ENCODE results near the gene SPR. TPM values are rescaled to one million over a fixed set of nuclear protein-coding genes. Genes with fewer than 3 reads are reported as not detected.

The SPR gene
- total RNA-seq, 3 donors from 2014 or later (not counting 1 experiment from before 2014, with no cell fraction given): 0.16 to 1.7 (median 0.34) TPM

- DNase-seq (peak in 1 of 2 donors; percentile 56), ATAC-seq (peak; percentile 42 to 69 (median 67))
- H3K9me3 ChIP-seq (ENCODE audit: control insufficient read depth, insufficient read depth, low read length): no peaks in the 10 kb centered on the region
- no peak for TF ChIP-seq CTCF (IDR thresholded peaks at IDR 0.05)
- Mint-ChIP-seq H3K9me3 (no peaks in the 10 kb centered on the region), H3K27me3 (ENCODE audit: low read depth in 2 of 2) (peaks cover 31 to 37% of the 10 kb centered on the region in 2 donors), H3K4me1 (peaks cover 0 to 5% of the 10 kb centered on the region in 2 donors), H3K4me3 (no peak overlapping the region), H3K36me3 (no peaks in the 10 kb centered on the region), H3K27ac (no peak overlapping the region)
- WGBS (ENCODE audit: insufficient coverage): 41% methylated on average over 15 of the region's 15 CpGs
- peaks cover 3% of the 10 kb centered on the region for H3K27me3 ChIP-seq (ENCODE audit: control insufficient read depth, insufficient read depth, low read length)
- no peak overlapping the region for H3K27ac ChIP-seq (ENCODE audit: low read length)
- H3K4me3 ChIP-seq (ENCODE audit: low read length): no peak overlapping the region
- intact Hi-C loops (cut with micrococcal nuclease): loop anchor here (1.0 kb wide), 1 partner anchor 284 kb away; no protein-coding TSS in a partner anchor
- H3K4me1 ChIP-seq (ENCODE audit: control insufficient read depth, insufficient read depth, low read length): no peaks in the 10 kb centered on the region
- H3K36me3 ChIP-seq (ENCODE audit: control insufficient read depth, insufficient read depth, low read length): no peaks in the 10 kb centered on the region
Measured at GRCh38 chr2:72893594-72894319, 6.5 kb downstream of the SPR start.

- peaks cover 31 to 40% of the 10 kb centered on the region in 2 donors for H3K27me3 Mint-ChIP-seq (ENCODE audit: low read depth in 2 of 2)
- intact Hi-C loops (cut with micrococcal nuclease): no loop called here
- H3K4me3 Mint-ChIP-seq: no peak overlapping the region
Measured at GRCh38 chr2:72894514-72894913, 7.3 kb downstream of the SPR start.

DNA sequence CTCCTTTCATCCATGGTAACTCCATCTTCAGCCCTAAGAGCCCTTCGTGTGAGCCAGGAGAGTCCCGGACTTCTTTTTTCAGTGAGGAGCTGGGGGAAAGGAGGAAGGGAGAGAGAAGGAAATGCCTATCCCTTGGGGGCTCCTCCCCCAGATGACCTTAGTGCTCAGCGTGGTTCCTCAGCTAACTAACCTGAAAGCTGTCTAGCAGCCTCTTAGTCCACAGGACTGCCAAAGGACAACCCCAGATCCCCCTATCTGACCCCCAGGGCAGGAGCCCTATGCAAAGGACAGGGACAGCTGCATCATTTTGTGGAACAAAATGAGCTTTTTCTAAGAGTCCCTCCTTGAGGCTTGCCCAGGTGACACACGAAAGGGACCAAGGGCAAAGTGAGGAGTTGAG, 7.9 kb downstream of the SPR start:
- WGBS (ENCODE audit: insufficient coverage): 23% methylated on average over 4 of the region's 4 CpGs

More at GRCh38 chr2:72894514-72894913, 7.3 kb downstream of the SPR start:
- no peak overlapping the region for H3K27ac Mint-ChIP-seq
- WGBS (ENCODE audit: insufficient coverage): 86% methylated on average over 9 of the region's 9 CpGs
- no peak for DNase-seq
- no peaks in the 10 kb centered on the region for H3K36me3 Mint-ChIP-seq
- no peak overlapping the region for H3K4me3 ChIP-seq (ENCODE audit: low read length)
- no peak for TF ChIP-seq CTCF (IDR thresholded peaks at IDR 0.05)
- no peaks in the 10 kb centered on the region for H3K9me3 Mint-ChIP-seq
- peaks cover 0 to 5% of the 10 kb centered on the region in 2 donors for H3K4me1 Mint-ChIP-seq
- no peaks in the 10 kb centered on the region for H3K4me1 ChIP-seq (ENCODE audit: control insufficient read depth, insufficient read depth, low read length)
- ATAC-seq: no peak
- no peaks in the 10 kb centered on the region for H3K9me3 ChIP-seq (ENCODE audit: control insufficient read depth, insufficient read depth, low read length)
- no peaks in the 10 kb centered on the region for H3K36me3 ChIP-seq (ENCODE audit: control insufficient read depth, insufficient read depth, low read length)
- no peak overlapping the region for H3K27ac ChIP-seq (ENCODE audit: low read length)
- peaks cover 3% of the 10 kb centered on the region for H3K27me3 ChIP-seq (ENCODE audit: control insufficient read depth, insufficient read depth, low read length)

More for the DNA sequence above, 7.9 kb downstream of the SPR start:
- H3K4me3 Mint-ChIP-seq: no peak overlapping the region
- no peak overlapping the region for H3K27ac ChIP-seq (ENCODE audit: low read length)
- peaks cover 3% of the 10 kb centered on the region for H3K27me3 ChIP-seq (ENCODE audit: control insufficient read depth, insufficient read depth, low read length)
- no peak for TF ChIP-seq CTCF (IDR thresholded peaks at IDR 0.05)
- peaks cover 0 to 5% of the 10 kb centered on the region in 2 donors for H3K4me1 Mint-ChIP-seq
- H3K36me3 ChIP-seq (ENCODE audit: control insufficient read depth, insufficient read depth, low read length): no peaks in the 10 kb centered on the region
- no peak for DNase-seq
- H3K4me1 ChIP-seq (ENCODE audit: control insufficient read depth, insufficient read depth, low read length): no peaks in the 10 kb centered on the region
- no peak for ATAC-seq
- H3K27me3 Mint-ChIP-seq (ENCODE audit: low read depth in 2 of 2): peaks cover 31 to 36% of the 10 kb centered on the region in 2 donors
- no peaks in the 10 kb centered on the region for H3K9me3 Mint-ChIP-seq
- H3K36me3 Mint-ChIP-seq: no peaks in the 10 kb centered on the region
- H3K27ac Mint-ChIP-seq: no peak overlapping the region
- H3K4me3 ChIP-seq (ENCODE audit: low read length): no peak overlapping the region
- no peaks in the 10 kb centered on the region for H3K9me3 ChIP-seq (ENCODE audit: control insufficient read depth, insufficient read depth, low read length)
- intact Hi-C loops (cut with micrococcal nuclease): no loop called here
